HEK293T (cell line): ENCODE results near the gene GRIK2.

Source experiments
- CTCF ChIA-PET: fragments of 350-600 bp; formaldehyde crosslinking; extraction: SDS; loops from one replicate; lab custom pipeline; 2021; ENCODE audit warnings: antibody characterized with exemption, inconsistent platforms; lab: Yijun Ruan, JAX
- POLR2A ChIA-PET: fragments of 350-600 bp; formaldehyde crosslinking; extraction: SDS; loops from one replicate; lab custom pipeline; 2020; ENCODE audit warnings: antibody characterized with exemption, inconsistent platforms; lab: Yijun Ruan, JAX
- DNase-seq: peaks from one replicate; pipeline ENCODE4 v3.0.0; 2012; ENCODE audit warnings: mixed read lengths; ENCODE audit errors: extremely low spot score
- ARNT ChIP-seq: fragments of 450-650 bp; IDR thresholded peaks from 2 replicates; pipeline ENCODE4 v1.6.1; 2017; ENCODE audit warnings: mild to moderate bottlenecking
- BHLHE40 ChIP-seq: fragments of 450-650 bp; IDR thresholded peaks from 2 replicates; pipeline ENCODE4 v1.6.1; 2016; ENCODE audit warnings: mild to moderate bottlenecking, moderate library complexity, borderline replicate concordance
- CTBP1 ChIP-seq: fragments of 450-650 bp; IDR thresholded peaks from 2 replicates; pipeline ENCODE4 v1.6.1; 2016; ENCODE audit warnings: borderline replicate concordance
- ELF4 ChIP-seq: fragments of 450-650 bp; IDR thresholded peaks from 2 replicates; pipeline ENCODE4 v1.6.1; 2017; ENCODE audit warnings: antibody characterized with exemption
- FOXA1 ChIP-seq: fragments of 450-650 bp; IDR thresholded peaks from 2 replicates; pipeline ENCODE4 v1.6.1; 2016; ENCODE audit warnings: mild to moderate bottlenecking
- FOXK2 ChIP-seq: fragments of 450-650 bp; IDR thresholded peaks from 2 replicates; pipeline ENCODE4 v1.6.1; 2016; ENCODE audit warnings: mild to moderate bottlenecking
- FOXM1 ChIP-seq: fragments of 450-650 bp; IDR thresholded peaks from 2 replicates; pipeline ENCODE4 v1.6.1; 2017; ENCODE audit warnings: mild to moderate bottlenecking, borderline replicate concordance
- HDGF ChIP-seq: fragments of 450-650 bp; IDR thresholded peaks from 2 replicates; pipeline ENCODE4 v1.6.1; 2017; ENCODE audit warnings: antibody characterized with exemption, borderline replicate concordance
- L3MBTL2 ChIP-seq: fragments of 450-650 bp; conservative IDR thresholded peaks from 2 replicates; pipeline ENCODE4 v1.6.1; 2016; ENCODE audit warnings: mild to moderate bottlenecking
- LEF1 ChIP-seq: fragments of 450-650 bp; IDR thresholded peaks from 2 replicates; pipeline ENCODE4 v1.6.1; 2017; ENCODE audit warnings: mild to moderate bottlenecking, borderline replicate concordance
- NFRKB ChIP-seq: fragments of 450-650 bp; IDR thresholded peaks from 2 replicates; pipeline ENCODE4 v1.6.1; 2016; ENCODE audit warnings: mild to moderate bottlenecking, moderate library complexity
- PKNOX1 ChIP-seq: fragments of 450-650 bp; IDR thresholded peaks from 2 replicates; pipeline ENCODE4 v1.6.1; 2016
- SP1 ChIP-seq: fragments of 450-650 bp; IDR thresholded peaks from 2 replicates; pipeline ENCODE4 v1.6.1; 2017
- SUZ12 ChIP-seq: fragments of 450-650 bp; IDR thresholded peaks from 2 replicates; pipeline ENCODE4 v1.6.1; 2016; ENCODE audit warnings: mild to moderate bottlenecking
- TARDBP ChIP-seq: fragments of 450-650 bp; IDR thresholded peaks from 2 replicates; pipeline ENCODE4 v1.6.1; 2016
- ZNF384 ChIP-seq: fragments of 450-650 bp; IDR thresholded peaks from 2 replicates; pipeline ENCODE4 v1.6.1; 2016

Gene GRIK2

GRCh38 chr6:101652079-101652478, 258.6 kb downstream of the GRIK2 start:
- ChIA-PET CTCF (no interaction called here), POLR2A (no interaction called here)

GRCh38 chr6:101655109-101655508, 261.6 kb downstream of the GRIK2 start:
- DNase-seq, result no peak
- CTCF ChIA-PET, result no interaction called here
- TF ChIP-seq ARNT, result no peak
- no peak for TF ChIP-seq HDGF
- TF ChIP-seq ZNF384, result no peak
- no peak for TF ChIP-seq CTBP1
- TF ChIP-seq FOXM1, result no peak
- no peak for TF ChIP-seq NFRKB
- no peak for TF ChIP-seq L3MBTL2
- POLR2A ChIA-PET, result no interaction called here

More at GRCh38 chr6:101652079-101652478, 258.6 kb downstream of the GRIK2 start:
- TF ChIP-seq HDGF, result no peak
- no peak for TF ChIP-seq ARNT
- TF ChIP-seq FOXM1, result no peak
- TF ChIP-seq FOXA1, result no peak
- TF ChIP-seq PKNOX1, result no peak
- TF ChIP-seq SP1, result no peak
- TF ChIP-seq FOXK2, result no peak
- no peak for TF ChIP-seq SUZ12
- no peak for TF ChIP-seq CTBP1
- TF ChIP-seq NFRKB, result no peak
- TF ChIP-seq L3MBTL2, result no peak
- TF ChIP-seq ZNF384, result no peak
- DNase-seq, result no peak

GRCh38 chr6:101662111-101662897, 268.8 kb downstream of the GRIK2 start:
- POLR2A ChIA-PET, result no interaction called here
- TF ChIP-seq FOXA1 (no peak), FOXM1 (no peak), HDGF (no peak), ARNT (no peak), FOXK2 (no peak), CTBP1 (no peak)
- CTCF ChIA-PET, result no interaction called here
- DNase-seq, result no peak

- ChIA-PET CTCF (no interaction called here), POLR2A (no interaction called here)
- DNase-seq, result no peak
Measured at GRCh38 chr6:101663100-101663499, 269.6 kb downstream of the GRIK2 start.

GRCh38 chr6:101666256-101666655, 272.7 kb downstream of the GRIK2 start:
- CTCF ChIA-PET, result no interaction called here
- TF ChIP-seq SP1 (no peak), ELF4 (no peak), FOXK2 (no peak)
- DNase-seq, result no peak
- POLR2A ChIA-PET, result no interaction called here

More at GRCh38 chr6:101663100-101663499, 269.6 kb downstream of the GRIK2 start:
- TF ChIP-seq ARNT, result no peak
- no peak for TF ChIP-seq FOXK2
- no peak for TF ChIP-seq SP1
- TF ChIP-seq TARDBP, result no peak
- TF ChIP-seq FOXA1, result no peak
- TF ChIP-seq ZNF384, result no peak
- no peak for TF ChIP-seq HDGF
- no peak for TF ChIP-seq PKNOX1
- TF ChIP-seq LEF1, result no peak
- TF ChIP-seq CTBP1, result no peak
- TF ChIP-seq BHLHE40, result no peak
- TF ChIP-seq ELF4, result no peak
- TF ChIP-seq FOXM1, result no peak
- no peak for TF ChIP-seq NFRKB
- no peak for TF ChIP-seq L3MBTL2

GRCh38 chr6:101668496-101669030, 275.1 kb downstream of the GRIK2 start:
- CTCF ChIA-PET, result no interaction called here
- TF ChIP-seq CTBP1, result no peak
- TF ChIP-seq PKNOX1, result no peak
- no peak for TF ChIP-seq NFRKB
- TF ChIP-seq FOXA1, result no peak
- TF ChIP-seq FOXK2, result no peak
- TF ChIP-seq ELF4, result no peak
- TF ChIP-seq TARDBP, result no peak
- TF ChIP-seq SP1, result no peak
- no peak for TF ChIP-seq HDGF
- no peak for TF ChIP-seq LEF1
- TF ChIP-seq BHLHE40, result no peak
- no peak for TF ChIP-seq FOXM1
- no peak for TF ChIP-seq ZNF384
- TF ChIP-seq SUZ12, result no peak
- no peak for TF ChIP-seq ARNT
- no peak for TF ChIP-seq L3MBTL2
- DNase-seq, result no peak
- POLR2A ChIA-PET, result no interaction called here

GRCh38 chr6:101676187-101676586, 282.7 kb downstream of the GRIK2 start:
- DNase-seq, result no peak
- POLR2A ChIA-PET, result no interaction called here
- CTCF ChIA-PET, result no interaction called here
- TF ChIP-seq FOXA1 (no peak), ARNT (no peak), BHLHE40 (no peak), TARDBP (no peak)
